GM23338 (cell line): Measurements from ENCODE around the gene CD9.

ENCODE experiments used
- CREB1 ChIP-seq: fragments of 250-450 bp; sonication (Bioruptor Pico); IDR thresholded peaks from 2 replicates; pipeline ENCODE4 v1.5.0; 2020; ENCODE audit warnings: low read depth, mild to moderate bottlenecking, moderate library complexity
- EZH2 ChIP-seq: fragments of 200-600 bp; sonication (generic); IDR thresholded peaks from one replicate; pipeline ENCODE4 v1.8.0; 2017; ENCODE audit warnings: antibody characterized with exemption, mild to moderate bottlenecking, low read depth; ENCODE audit not compliant: unreplicated experiment
- EZH2phosphoT487 ChIP-seq: fragments of 200-600 bp; sonication (generic); IDR thresholded peaks from one replicate; pipeline ENCODE4 v1.8.1; 2018; ENCODE audit warnings: antibody characterized with exemption; ENCODE audit not compliant: unreplicated experiment
- JUNB ChIP-seq: IDR thresholded peaks from one replicate; pipeline ENCODE4 v1.6.1; 2016; ENCODE audit warnings: antibody characterized with exemption; ENCODE audit not compliant: unreplicated experiment
- NANOG ChIP-seq: IDR thresholded peaks from 2 replicates; pipeline ENCODE4 v1.6.1; 2016; ENCODE audit warnings: antibody characterized with exemption, borderline replicate concordance
- POLR2AphosphoS5 ChIP-seq: IDR thresholded peaks from 2 replicates; pipeline ENCODE4 v1.6.1; 2016; ENCODE audit warnings: antibody characterized with exemption, low read depth
- REST ChIP-seq: IDR thresholded peaks from one replicate; pipeline ENCODE4 v1.6.1; 2018; ENCODE audit warnings: antibody characterized with exemption; ENCODE audit not compliant: unreplicated experiment
- ZNF331 ChIP-seq: fragments of 250-450 bp; sonication (Bioruptor Pico); IDR thresholded peaks from 2 replicates; pipeline ENCODE4 v1.5.0; 2020; ENCODE audit warnings: low read depth, mild to moderate bottlenecking, moderate library complexity
- TF ChIP-seq, protein P1 (sequence below), 2 experiments: fragments of 200-600 bp in 1 of 2; sonication (generic) in 1 of 2; conservative IDR thresholded peaks; 2 replicates each; pipeline versions ENCODE4 v1.5.1 to v1.6.1; 2016 to 2017; ENCODE audit warnings: antibody characterized with exemption in 2 of 2, low read depth in 2 of 2, mild to moderate bottlenecking in 2 of 2, moderate library complexity in 1 of 2

- TF ChIP-seq, protein P1, sequence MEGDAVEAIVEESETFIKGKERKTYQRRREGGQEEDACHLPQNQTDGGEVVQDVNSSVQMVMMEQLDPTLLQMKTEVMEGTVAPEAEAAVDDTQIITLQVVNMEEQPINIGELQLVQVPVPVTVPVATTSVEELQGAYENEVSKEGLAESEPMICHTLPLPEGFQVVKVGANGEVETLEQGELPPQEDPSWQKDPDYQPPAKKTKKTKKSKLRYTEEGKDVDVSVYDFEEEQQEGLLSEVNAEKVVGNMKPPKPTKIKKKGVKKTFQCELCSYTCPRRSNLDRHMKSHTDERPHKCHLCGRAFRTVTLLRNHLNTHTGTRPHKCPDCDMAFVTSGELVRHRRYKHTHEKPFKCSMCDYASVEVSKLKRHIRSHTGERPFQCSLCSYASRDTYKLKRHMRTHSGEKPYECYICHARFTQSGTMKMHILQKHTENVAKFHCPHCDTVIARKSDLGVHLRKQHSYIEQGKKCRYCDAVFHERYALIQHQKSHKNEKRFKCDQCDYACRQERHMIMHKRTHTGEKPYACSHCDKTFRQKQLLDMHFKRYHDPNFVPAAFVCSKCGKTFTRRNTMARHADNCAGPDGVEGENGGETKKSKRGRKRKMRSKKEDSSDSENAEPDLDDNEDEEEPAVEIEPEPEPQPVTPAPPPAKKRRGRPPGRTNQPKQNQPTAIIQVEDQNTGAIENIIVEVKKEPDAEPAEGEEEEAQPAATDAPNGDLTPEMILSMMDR (conservative IDR thresholded peaks at IDR 0.05; ENCODE audit: low read depth in 2 of 2), result no peak
- TF ChIP-seq EZH2, result no peak
- TF ChIP-seq POLR2AphosphoS5, result no peak
- TF ChIP-seq REST, result no peak
- TF ChIP-seq ZNF331, result no peak
- TF ChIP-seq CREB1 (CRISPR knock-in tag), result no peak
- no peak for TF ChIP-seq EZH2phosphoT487
- TF ChIP-seq NANOG, result no peak
- TF ChIP-seq JUNB, result no peak
Observed at GRCh38 chr12:6211421-6211869, 11.2 kb downstream of the CD9 start.
